WERI-Rb-1 (cell line): ENCODE results near the gene C9orf85.

Experiments used
- DNase-seq: peaks from one replicate; pipeline ENCODE4 v3.0.0-alpha.2; 2020
- H3K27ac ChIP-seq: fragments of 250-450 bp; sonication (Bioruptor Pico); 2 replicates; pipeline ENCODE4 v1.5.1; 2020; ENCODE audit warnings: mild to moderate bottlenecking, moderate library complexity
- H3K27me3 ChIP-seq: fragments of 250-450 bp; sonication (Bioruptor Pico); 2 replicates; pipeline ENCODE4 v1.5.1; 2021; ENCODE audit warnings: mild to moderate bottlenecking, low read depth, moderate library complexity; ENCODE audit not compliant: insufficient read depth, severe bottlenecking
- H3K36me3 ChIP-seq: fragments of 250-450 bp; sonication (Bioruptor Pico); 2 replicates; pipeline ENCODE4 v1.5.1; 2020; ENCODE audit warnings: mild to moderate bottlenecking, moderate library complexity
- H3K4me3 ChIP-seq: 2 replicates; pipeline ENCODE4 v1.5.1; 2011; ENCODE audit warnings: low read depth, mild to moderate bottlenecking, control low read depth, low read length
- H3K9me3 ChIP-seq: fragments of 250-450 bp; sonication (Bioruptor Pico); 2 replicates; pipeline ENCODE4 v1.5.1; 2021; ENCODE audit warnings: mild to moderate bottlenecking, moderate library complexity; ENCODE audit not compliant: severe bottlenecking
- TF ChIP-seq, protein P1 (sequence below): IDR thresholded peaks from 2 replicates; pipeline ENCODE4 v1.5.1; 2011; ENCODE audit warnings: low read depth, mild to moderate bottlenecking, control low read depth, inconsistent platforms, low read length

C9orf85 gene

DNA sequence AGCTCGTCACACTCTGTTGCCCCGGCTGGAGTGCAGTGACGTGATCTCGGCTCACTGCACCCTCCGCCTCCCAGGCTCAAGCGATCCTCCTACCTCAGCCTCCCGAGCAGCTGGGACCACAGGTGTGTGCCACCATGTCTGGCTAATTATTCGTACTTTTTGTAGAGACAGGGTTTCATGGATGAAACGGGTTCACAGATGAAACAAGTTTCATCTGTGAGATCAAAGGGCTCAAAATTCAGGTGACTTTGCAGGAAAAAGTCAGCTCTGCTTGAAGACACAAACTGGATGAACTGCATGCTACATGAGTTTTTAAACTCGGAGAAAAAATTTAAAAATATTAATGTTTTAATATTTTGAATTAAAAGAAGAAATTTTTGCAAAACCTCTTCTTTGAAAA is 24.9 kb upstream of the C9orf85 start:
- H3K27ac ChIP-seq, result no peak overlapping the region
- no peak for DNase-seq
- no peaks in the 10 kb centered on the region for H3K27me3 ChIP-seq
- no peak overlapping the region for H3K4me3 ChIP-seq
- no peaks in the 10 kb centered on the region; the same call in 1 of the 2 replicates for H3K36me3 ChIP-seq
- TF ChIP-seq, protein P1, sequence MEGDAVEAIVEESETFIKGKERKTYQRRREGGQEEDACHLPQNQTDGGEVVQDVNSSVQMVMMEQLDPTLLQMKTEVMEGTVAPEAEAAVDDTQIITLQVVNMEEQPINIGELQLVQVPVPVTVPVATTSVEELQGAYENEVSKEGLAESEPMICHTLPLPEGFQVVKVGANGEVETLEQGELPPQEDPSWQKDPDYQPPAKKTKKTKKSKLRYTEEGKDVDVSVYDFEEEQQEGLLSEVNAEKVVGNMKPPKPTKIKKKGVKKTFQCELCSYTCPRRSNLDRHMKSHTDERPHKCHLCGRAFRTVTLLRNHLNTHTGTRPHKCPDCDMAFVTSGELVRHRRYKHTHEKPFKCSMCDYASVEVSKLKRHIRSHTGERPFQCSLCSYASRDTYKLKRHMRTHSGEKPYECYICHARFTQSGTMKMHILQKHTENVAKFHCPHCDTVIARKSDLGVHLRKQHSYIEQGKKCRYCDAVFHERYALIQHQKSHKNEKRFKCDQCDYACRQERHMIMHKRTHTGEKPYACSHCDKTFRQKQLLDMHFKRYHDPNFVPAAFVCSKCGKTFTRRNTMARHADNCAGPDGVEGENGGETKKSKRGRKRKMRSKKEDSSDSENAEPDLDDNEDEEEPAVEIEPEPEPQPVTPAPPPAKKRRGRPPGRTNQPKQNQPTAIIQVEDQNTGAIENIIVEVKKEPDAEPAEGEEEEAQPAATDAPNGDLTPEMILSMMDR, result no peak
- H3K9me3 ChIP-seq, result peaks cover 4% of the 10 kb centered on the region

DNA sequence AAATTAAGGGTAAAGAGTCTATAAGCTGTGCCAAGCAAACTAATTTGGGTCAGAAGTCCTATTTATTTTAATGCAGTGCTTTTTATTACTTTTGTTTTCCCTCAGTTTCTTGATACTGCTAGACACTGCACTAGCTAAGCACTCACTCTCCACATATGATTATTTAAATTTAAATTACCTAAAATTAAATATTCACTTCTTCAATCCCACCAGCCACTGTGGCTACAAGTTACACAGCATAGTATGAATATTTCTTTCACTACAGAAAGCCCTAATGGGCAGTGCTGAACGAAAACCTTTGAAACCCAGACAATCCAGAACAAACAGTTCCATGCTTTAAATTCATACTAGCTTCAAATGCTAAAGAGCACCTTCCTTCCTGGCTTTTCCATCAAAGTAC is 24.1 kb upstream of the C9orf85 start:
- Histone ChIP-seq H3K27me3 (no peaks in the 10 kb centered on the region), H3K9me3 (peaks cover 4% of the 10 kb centered on the region), H3K27ac (no peak overlapping the region), H3K36me3 (no peaks in the 10 kb centered on the region; the same call in 1 of the 2 replicates), H3K4me3 (no peak overlapping the region)
- no peak for DNase-seq
- TF ChIP-seq, protein P1, result no peak

DNA sequence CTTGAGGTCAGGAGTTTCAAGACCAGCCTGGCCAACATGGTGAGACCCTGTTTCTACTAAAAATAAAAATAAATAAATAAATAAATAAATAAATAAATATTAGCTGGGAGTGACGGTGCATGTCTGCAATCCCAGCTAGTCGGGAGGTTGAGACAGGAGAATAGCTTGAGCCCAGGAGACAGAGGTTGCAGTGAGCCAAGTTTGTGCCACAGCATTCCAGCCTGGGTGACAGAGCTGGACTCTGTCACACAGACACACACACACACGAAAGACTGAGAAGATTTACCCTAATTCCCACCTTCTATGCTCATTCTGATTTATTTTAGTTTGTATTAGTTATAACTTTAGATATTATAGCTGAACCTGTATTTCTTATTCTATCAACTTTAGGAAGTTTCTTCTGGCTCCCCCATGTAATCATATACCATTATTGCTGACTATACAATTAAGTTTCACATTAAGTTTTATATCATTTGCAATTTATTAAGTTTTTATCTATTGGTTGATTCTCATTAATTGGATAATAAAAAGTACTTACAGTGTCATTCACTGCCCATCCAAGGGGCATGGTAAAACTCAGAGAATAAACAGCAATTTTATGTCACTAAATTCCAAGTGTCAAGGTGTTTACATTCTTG is 21.3 kb upstream of the C9orf85 start:
- Histone ChIP-seq H3K27ac (no peak overlapping the region), H3K36me3 (no peaks in the 10 kb centered on the region), H3K9me3 (no peaks in the 10 kb centered on the region), H3K27me3 (no peaks in the 10 kb centered on the region), H3K4me3 (no peak overlapping the region)
- no peak for DNase-seq
- TF ChIP-seq, protein P1, result no peak

DNA sequence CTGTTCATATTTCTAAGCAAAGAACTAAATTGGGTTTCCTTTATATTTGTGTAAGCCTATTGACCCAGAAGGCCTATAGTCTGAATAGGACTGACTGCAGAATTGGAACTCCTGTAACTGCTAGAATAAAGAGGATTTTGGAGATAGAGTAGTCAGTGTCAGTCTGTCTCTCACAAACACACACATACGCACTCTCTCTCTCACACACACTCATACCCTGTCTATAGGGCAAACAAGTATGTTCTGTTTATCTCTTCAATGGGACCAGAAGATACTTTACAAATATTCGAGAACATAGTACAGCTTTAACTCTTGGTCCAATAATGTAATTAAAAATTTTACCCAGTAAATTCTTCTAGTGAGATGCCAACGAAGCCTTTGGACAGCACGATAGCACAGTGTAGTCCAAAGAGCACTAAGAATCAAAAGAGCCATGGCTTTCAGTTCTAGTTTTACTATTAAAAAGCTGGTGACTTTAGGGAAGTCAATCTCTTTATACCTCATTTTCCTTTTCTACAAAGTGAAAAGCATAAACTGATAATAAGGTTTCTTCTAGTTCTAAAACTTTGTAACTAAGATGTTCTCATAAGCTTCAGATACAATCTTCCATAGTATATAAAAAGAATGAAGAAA is 19.8 kb upstream of the C9orf85 start:
- no peak overlapping the region for H3K27ac ChIP-seq
- H3K27me3 ChIP-seq, result no peaks in the 10 kb centered on the region
- no peak overlapping the region for H3K4me3 ChIP-seq
- no peak for DNase-seq
- TF ChIP-seq, protein P1, result no peak
- H3K36me3 ChIP-seq, result no peaks in the 10 kb centered on the region
- no peaks in the 10 kb centered on the region for H3K9me3 ChIP-seq

DNA sequence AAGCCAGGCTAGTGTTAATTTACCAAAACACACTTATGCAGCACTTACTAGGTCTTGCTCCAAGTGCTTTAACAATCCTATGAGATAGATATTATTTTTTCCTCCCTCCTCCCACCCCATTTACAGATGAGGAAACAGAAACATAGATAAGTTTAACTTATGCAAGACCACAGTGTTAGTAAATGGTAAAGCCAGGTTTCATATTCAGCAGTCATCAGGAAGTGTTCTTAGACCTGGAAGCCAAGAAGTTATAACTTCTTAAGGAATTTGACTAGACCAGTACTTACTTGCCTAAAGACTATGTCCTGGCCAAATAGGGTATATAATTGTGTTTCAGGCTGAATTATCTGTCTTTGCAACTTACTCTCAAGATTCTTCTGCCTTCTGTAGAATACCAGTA is 16.3 kb upstream of the C9orf85 start:
- TF ChIP-seq, protein P1, result no peak
- H3K27ac ChIP-seq, result no peak overlapping the region
- H3K36me3 ChIP-seq, result no peaks in the 10 kb centered on the region; the same call in 1 of the 2 replicates
- no peaks in the 10 kb centered on the region for H3K27me3 ChIP-seq
- no peak for DNase-seq
- no peak overlapping the region for H3K4me3 ChIP-seq
- H3K9me3 ChIP-seq, result no peaks in the 10 kb centered on the region
